ENCODE measurements around the gene TANC1.

GRCh38 chr2:158967731-158968395, 577 bp upstream of the TANC1 start:
- TF ChIP-seq CTCF (conservative IDR thresholded peaks at IDR 0.05; ENCODE audit: low read length), result no peak
- no peak for TF ChIP-seq EZH2phosphoT487 (IDR thresholded peaks at IDR 0.05; ENCODE audit: borderline replicate concordance)
